Measurements from ENCODE around the gene POTEC.
"Not testable (repeated sequence)": the region's sequence is repeated elsewhere in the genome, so short reads cannot be mapped to it uniquely, and the experiment has no call there.

DNA sequence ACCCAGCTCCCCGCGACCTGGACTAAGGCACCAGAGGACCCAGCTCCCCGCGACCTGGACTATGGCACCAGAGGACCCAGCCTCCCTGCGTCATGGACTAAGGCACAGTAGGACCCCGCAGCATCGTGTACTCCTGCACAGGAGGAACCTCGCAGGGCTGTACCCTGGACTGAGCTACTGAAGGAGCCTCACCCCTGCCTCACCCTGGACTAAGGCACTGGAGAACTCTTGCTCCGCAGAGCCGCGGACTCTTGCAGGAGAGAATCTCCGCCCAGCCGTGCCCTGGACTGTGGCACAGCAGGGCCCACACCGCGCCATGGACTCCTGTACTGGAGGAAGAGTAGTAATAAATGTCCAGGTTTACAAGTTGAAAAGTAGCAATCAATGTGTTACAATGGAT lies 67.9 kb downstream of the POTEC start:
- TF ChIP-seq, protein P1, sequence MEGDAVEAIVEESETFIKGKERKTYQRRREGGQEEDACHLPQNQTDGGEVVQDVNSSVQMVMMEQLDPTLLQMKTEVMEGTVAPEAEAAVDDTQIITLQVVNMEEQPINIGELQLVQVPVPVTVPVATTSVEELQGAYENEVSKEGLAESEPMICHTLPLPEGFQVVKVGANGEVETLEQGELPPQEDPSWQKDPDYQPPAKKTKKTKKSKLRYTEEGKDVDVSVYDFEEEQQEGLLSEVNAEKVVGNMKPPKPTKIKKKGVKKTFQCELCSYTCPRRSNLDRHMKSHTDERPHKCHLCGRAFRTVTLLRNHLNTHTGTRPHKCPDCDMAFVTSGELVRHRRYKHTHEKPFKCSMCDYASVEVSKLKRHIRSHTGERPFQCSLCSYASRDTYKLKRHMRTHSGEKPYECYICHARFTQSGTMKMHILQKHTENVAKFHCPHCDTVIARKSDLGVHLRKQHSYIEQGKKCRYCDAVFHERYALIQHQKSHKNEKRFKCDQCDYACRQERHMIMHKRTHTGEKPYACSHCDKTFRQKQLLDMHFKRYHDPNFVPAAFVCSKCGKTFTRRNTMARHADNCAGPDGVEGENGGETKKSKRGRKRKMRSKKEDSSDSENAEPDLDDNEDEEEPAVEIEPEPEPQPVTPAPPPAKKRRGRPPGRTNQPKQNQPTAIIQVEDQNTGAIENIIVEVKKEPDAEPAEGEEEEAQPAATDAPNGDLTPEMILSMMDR (conservative IDR thresholded peaks at IDR 0.05; ENCODE audit: low read depth, low read length) = not testable (repeated sequence)
- not testable (repeated sequence) for TF ChIP-seq EZH2 (IDR thresholded peaks at IDR 0.05; ENCODE audit: borderline replicate concordance, low read depth, low read length, poor library complexity, severe bottlenecking)

Measured in A673 (cell line).